Right renal pelvis (tissue), 4 donors: ENCODE results near the gene SLC28A3. TPM values are rescaled to one million over a fixed set of nuclear protein-coding genes. Genes with fewer than 3 reads are reported as not detected.

Experiments
- DNase-seq, 4 donors: peaks; one replicate each; pipeline ENCODE4 v3.0.0-alpha.2; 2013; ENCODE audit warnings: low read depth in 4 of 4, low spot score in 3 of 4, missing footprints in 1 of 4
- polyA plus RNA-seq, 4 donors: library from polyadenylated mRNA; unstranded; fragments of 120-200 nt; gene quantifications; one replicate each; pipeline ENCODE4 v1.2.1, GENCODE V29; 2013; ENCODE audit not compliant: insufficient read length in 4 of 4

Gene SLC28A3
- polyA plus RNA-seq, 4 donors = 0.07 to 0.12 (median 0.10) TPM; not detected in 1

DNA sequence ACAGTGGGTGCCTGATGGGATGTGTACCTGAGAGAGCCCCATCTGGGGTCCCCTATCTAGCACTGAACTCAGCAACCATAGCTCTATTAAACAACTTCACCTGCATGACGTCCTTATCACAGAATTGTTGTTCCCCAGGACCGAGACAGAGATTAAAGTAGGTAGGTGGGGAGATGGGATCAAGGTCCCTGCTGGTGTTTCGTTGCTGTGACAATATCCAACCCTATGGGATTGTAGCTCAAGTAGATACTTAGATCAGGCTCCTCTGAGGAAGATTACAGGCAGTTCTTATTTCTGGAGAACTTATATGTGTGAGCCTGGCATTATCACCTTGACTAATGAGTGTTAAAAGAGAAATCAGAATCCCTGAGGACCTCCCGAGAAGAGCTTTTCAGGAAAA lies 84.9 kb downstream of the SLC28A3 start:
- no peak for DNase-seq

DNA sequence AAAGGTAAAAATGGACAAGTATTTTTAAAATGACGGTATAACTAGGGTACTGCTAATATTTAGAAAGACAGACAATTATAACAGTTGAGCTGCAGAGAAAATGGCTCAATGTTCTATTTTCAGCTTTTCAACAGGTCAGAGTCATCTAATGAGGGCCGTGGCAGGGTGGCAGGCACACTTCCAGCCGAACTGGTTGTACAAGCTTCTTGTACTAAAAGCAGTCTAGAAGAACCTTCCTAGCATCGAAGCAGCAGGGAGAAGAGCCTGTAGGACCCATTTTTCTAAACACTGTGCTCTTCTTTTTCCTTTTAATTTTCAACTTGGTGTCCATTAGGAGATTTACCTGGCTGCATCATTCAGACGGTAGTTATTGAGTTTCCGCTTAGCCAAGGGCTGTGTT lies 85.6 kb downstream of the SLC28A3 start:
- no peak for DNase-seq

DNA sequence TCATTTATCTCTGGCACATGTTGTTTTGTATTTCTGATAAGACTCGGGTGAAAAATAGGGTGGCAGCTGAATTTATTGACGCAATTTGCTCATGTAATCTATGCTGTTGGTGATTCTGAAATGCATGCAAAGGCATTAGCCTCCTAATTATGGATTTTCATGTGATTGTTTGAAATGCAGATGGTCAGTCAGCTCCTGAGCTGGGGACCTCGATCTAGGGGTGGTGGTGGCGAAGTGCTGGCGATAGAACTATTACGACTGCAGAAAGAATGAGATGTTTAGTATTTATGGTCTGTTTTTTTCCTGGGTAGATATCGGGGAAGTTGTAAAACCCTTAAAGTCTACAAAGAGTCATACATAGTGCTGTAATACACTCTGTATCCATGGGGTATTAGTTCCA lies 88.6 kb downstream of the SLC28A3 start:
- no peak for DNase-seq

- no peak for DNase-seq
Measured at GRCh38 chr9:84241817-84242373, 98.7 kb downstream of the SLC28A3 start.

DNA sequence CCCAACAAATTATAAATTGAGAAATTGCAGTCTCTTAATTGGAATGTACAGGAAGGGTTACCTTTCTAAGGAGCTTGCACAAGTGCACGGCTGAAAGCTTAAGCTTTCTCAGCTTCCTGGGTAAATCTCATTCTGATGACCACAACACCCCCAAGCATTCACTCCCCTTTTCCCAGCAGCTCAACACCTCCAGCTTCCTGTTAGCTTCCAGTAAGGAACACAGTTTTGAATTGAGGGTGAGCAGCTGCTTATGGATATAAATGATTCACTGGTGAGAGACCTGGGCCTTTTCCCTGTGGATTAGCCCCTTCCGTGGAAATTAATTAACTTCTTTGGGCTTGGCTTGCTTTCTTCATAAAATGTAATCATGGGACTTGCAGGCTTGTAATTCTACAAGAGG lies 101.2 kb downstream of the SLC28A3 start:
- no peak for DNase-seq

DNA sequence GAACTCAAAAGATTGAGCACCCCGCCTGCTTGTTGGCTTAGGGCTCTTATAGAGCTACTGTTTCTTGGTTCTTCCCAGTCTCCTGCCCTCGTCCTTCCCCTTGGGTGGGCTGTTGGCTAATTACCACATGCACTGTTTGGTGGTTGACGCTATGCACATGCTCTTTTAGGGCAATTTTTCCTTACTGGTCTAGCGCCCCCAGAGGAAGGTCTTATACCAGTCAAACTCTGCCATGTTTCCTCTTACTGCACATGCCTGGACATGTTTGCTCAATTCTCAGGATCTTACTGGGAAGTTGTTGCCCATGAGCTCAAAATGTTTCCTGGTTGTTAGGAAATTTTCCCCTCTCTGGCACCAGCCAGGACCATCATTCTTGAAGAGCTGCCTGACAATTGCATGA lies 101.9 kb downstream of the SLC28A3 start:
- DNase-seq = no peak

DNA sequence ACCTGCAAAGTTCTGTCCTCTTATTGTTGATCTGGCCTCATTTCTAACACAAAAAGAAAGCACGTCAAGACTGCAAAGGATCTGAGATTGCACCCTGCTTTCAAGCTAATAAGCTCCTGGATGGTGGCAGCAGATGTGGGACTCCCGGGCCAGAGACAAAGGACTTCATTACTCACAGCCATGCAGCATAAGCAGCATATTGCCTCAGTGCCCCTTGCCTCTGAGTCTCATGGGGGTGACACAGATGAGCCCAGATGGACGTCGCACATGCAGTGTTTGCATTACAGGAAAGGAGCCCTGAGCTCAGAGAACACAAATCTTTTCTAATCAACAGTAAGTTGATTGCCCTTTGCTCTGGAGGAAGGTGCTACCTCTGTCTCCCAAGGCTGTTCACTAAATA lies 105.0 kb downstream of the SLC28A3 start:
- DNase-seq = no peak

DNA sequence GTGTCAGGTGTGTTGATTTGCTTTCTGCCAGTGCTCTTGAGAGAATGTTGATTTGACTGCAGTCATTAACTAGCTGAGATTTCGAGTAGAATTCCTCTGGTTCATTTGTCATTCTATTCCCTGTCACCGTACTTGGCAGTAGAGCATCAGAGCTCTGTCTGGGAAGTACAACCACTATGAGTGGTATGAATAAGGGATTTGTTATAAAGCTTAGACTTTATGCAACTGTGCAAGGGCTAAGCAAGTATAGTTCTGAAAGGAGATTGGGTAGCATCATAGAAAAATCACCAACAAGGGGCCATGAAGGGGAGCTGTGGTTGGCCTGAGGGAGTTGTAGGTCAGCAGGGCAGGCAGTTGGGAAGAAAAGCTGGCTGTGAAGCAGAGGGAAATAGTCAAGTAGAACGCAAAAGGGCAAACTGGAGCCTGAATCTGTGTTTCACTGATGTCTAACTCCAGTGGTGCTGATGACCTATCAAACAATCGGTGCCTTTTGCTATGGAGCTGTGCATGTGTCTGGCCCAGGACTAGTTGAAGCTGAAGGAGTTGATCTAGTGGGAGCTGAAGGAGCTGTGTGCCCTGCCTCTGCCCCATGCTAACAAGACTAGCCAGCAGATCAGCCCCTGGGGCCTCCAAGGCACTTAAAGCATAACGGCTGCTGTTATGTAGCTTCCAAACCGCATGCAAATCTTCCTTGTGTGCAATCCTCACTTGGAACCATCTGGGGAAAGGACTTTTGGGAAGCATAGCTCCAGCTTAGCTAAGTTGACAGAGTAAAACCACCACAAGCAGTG lies 110.0 kb downstream of the SLC28A3 start:
- DNase-seq = no peak

- no peak for DNase-seq
Measured at GRCh38 chr9:84229191-84229590, 111.4 kb downstream of the SLC28A3 start.

GRCh38 chr9:84228130-84228720 lies 112.3 kb downstream of the SLC28A3 start:
- DNase-seq = no peak

- DNase-seq = no peak
Measured at GRCh38 chr9:84226126-84226525, 114.4 kb downstream of the SLC28A3 start.
